ENCODE data around the gene SPTLC3. TPM values are rescaled to one million over a fixed set of nuclear protein-coding genes. Genes with fewer than 3 reads are reported as not detected.

The SPTLC3 gene
- total RNA-seq, 4 donors from 2014 or later = 62.5 to 76.6 (median 71.9) TPM

DNA sequence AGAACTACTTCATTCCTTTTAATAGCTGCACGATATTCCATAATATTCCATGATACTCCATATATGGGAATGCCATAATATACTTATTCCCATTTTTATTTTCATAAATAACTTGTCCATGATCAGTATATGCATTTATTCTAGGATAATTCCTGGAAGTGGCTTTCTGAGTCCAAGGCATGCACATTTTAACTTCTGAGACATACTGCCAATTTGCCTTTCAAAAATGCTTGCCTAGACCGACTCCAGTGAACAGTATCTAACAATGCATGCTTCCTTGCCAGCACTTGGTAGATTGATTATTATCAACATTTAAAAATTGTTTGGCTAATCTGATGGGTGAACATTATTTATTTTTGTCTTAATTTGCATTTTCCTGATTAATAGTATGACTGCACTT lies 54.0 kb downstream of the SPTLC3 start:
- no peak for TF ChIP-seq POLR2A (IDR thresholded peaks at IDR 0.05)
- no peak overlapping the region for H3K4me3 ChIP-seq (ENCODE audit: low read depth, poor library complexity, severe bottlenecking)
- no peak for DNase-seq (ENCODE audit: low spot score in 2 of 2)
- intact Hi-C loops (cut with DNase I; ENCODE audit: low total_unique reads) = no loop called here
- WGBS, 2 donors = 23 to 29% methylated on average over 2 of the region's 2 CpGs

DNA sequence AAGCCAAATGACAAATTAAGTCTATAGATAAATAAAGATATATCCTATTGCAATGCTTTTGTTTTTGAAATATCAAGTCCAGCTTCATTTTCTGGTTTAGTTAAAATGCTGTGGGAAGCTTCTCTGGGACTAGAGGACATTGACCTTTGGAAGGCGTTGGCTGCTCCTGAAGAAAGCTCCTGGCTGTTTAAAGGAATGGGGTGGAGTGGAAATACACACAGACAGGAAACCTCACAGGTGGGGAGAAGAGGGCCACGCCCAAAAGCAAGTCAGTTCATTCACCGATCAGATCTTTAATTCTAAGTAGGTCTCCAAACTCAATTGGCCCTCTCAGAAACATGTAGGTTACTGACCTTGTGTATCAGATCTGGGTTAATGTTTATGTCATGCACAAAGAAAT lies 59.6 kb downstream of the SPTLC3 start:
- H3K4me3 ChIP-seq (ENCODE audit: low read depth, poor library complexity, severe bottlenecking) = no peak overlapping the region
- TF ChIP-seq, protein P1, sequence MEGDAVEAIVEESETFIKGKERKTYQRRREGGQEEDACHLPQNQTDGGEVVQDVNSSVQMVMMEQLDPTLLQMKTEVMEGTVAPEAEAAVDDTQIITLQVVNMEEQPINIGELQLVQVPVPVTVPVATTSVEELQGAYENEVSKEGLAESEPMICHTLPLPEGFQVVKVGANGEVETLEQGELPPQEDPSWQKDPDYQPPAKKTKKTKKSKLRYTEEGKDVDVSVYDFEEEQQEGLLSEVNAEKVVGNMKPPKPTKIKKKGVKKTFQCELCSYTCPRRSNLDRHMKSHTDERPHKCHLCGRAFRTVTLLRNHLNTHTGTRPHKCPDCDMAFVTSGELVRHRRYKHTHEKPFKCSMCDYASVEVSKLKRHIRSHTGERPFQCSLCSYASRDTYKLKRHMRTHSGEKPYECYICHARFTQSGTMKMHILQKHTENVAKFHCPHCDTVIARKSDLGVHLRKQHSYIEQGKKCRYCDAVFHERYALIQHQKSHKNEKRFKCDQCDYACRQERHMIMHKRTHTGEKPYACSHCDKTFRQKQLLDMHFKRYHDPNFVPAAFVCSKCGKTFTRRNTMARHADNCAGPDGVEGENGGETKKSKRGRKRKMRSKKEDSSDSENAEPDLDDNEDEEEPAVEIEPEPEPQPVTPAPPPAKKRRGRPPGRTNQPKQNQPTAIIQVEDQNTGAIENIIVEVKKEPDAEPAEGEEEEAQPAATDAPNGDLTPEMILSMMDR (IDR thresholded peaks at IDR 0.05) = no peak
- TF ChIP-seq POLR2A (IDR thresholded peaks at IDR 0.05) = no peak
- no peak for DNase-seq (ENCODE audit: low spot score in 2 of 2)
- intact Hi-C loops (cut with DNase I; ENCODE audit: low total_unique reads) = no loop called here
- WGBS, 2 donors = 48 to 68% methylated on average over 3 of the region's 3 CpGs

DNA sequence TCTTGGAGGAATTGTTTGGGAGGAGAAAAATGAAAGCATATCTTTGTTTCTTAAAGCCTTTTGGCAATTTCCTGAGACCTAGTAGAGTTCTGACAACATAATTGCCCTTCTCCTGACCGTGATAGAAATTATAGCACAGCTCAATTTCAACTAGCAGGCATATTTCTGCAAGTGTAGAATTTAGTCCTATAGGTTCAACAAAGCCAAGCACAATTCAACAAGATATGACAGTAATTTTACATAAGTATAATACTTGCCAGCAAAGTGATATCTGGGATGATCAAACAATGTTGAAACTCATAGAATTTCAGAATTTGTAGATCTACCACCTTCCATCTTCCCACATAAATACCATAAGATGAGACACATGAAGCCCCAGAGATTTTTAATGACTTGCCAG lies 73.1 kb downstream of the SPTLC3 start:
- WGBS, 2 donors = 68 to 87% methylated on average over 1 of the region's 1 CpG
- H3K4me3 ChIP-seq (ENCODE audit: low read depth, poor library complexity, severe bottlenecking) = no peak overlapping the region
- DNase-seq (ENCODE audit: low spot score in 2 of 2) = no peak
- intact Hi-C loops (cut with DNase I; ENCODE audit: low total_unique reads) = no loop called here
- TF ChIP-seq, protein P1 (IDR thresholded peaks at IDR 0.05) = no peak
- TF ChIP-seq POLR2A (IDR thresholded peaks at IDR 0.05) = no peak

DNA sequence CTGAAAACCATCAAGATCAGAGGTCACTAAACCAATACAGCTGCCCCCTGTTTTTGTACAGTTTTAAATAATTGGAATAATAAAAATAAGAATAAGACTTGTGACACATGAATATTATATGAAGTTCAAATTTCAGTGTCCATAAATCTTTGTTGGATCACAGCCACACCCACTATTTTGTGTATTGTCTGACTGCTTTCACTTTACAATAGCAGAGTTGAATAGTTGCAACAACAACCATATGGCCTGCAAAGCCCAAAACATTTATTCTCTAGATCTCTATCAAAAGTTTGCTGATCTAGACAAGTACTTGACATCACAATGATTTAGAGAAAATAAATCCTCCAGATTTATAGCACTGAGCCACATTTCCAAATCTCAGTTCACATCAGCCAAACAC lies 73.6 kb downstream of the SPTLC3 start:
- intact Hi-C loops (cut with DNase I; ENCODE audit: low total_unique reads) = no loop called here
- no peak overlapping the region for H3K4me3 ChIP-seq (ENCODE audit: low read depth, poor library complexity, severe bottlenecking)
- TF ChIP-seq, protein P1 (IDR thresholded peaks at IDR 0.05) = no peak
- TF ChIP-seq POLR2A (IDR thresholded peaks at IDR 0.05) = no peak

DNA sequence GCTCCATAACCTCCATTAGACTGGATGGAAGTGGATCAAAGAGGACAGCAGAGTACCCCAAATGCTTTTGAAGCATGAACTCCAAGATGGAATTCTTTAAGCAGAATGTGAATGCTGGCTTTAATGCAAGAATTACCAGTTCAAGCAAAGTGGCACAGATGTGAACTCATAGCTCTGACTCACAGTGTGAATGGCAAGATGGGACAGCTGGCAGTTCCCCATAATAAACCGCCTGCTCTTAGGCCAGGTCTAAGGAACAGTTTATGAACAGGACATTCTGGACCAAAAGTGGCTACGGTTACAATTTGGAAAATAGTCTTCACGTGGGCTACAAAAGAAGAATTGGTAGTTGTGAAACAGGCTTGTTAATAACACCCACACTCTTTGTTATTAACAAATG lies 76.5 kb downstream of the SPTLC3 start:
- WGBS, 2 donors = 76 to 79% methylated on average over 3 of the region's 3 CpGs
- intact Hi-C loops (cut with DNase I; ENCODE audit: low total_unique reads) = no loop called here
- TF ChIP-seq, protein P1 (IDR thresholded peaks at IDR 0.05) = no peak
- TF ChIP-seq POLR2A (IDR thresholded peaks at IDR 0.05) = no peak
- H3K4me3 ChIP-seq (ENCODE audit: low read depth, poor library complexity, severe bottlenecking) = no peak overlapping the region
- no peak for DNase-seq (ENCODE audit: low spot score in 2 of 2)

More for the DNA sequence above, 73.6 kb downstream of the SPTLC3 start:
- DNase-seq (ENCODE audit: low spot score in 2 of 2) = no peak

DNA sequence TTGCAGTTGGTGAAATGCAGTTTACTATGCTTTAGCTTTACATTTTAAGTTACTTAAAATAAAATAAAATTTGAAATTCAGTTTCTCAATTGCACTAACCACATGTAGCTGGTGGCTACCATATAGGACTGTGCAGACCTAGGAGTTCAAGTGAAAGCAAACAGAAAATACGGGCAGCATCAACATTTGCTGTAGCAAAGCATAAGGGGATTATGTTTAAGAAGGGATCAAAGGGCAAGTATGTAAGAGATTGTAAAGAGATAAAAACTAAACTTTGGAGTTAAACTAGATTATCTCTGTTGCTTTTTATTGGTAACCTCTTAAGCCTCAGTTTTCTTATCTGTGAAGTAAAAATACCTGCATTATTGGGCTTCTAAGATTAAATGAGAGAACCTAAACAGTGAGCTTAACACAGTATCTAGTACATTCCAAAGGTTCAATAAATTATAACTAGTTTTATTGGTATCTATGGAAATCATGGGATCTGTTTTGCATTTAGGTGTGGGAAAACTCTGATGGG lies 81.2 kb downstream of the SPTLC3 start:
- no peak for DNase-seq (ENCODE audit: low spot score in 2 of 2)
- TF ChIP-seq, protein P1 (IDR thresholded peaks at IDR 0.05) = no peak
- no peak for TF ChIP-seq POLR2A (IDR thresholded peaks at IDR 0.05)
- WGBS, 2 donors = 85 to 91% methylated on average over 1 of the region's 1 CpG
- no peak overlapping the region for H3K4me3 ChIP-seq (ENCODE audit: low read depth, poor library complexity, severe bottlenecking)
- intact Hi-C loops (cut with DNase I; ENCODE audit: low total_unique reads) = no loop called here

Data from lower leg skin (tissue), 4 donors.